HEK293 (cell line): Measurements from ENCODE around the gene ZNF597.
A peak's percentile ranks its signal among the peaks of the same experiment; 100 is the strongest.

Source experiments
- AEBP2 ChIP-seq: fragments of 450-650 bp; formaldehyde crosslinking; IDR thresholded peaks from 2 replicates; pipeline ENCODE4 v1.5.1; 2016; ENCODE audit warnings: missing biosample characterization, missing genetic modification characterization, borderline replicate concordance
- FEZF1 ChIP-seq: fragments of 450-650 bp; formaldehyde crosslinking; IDR thresholded peaks from 2 replicates; pipeline ENCODE4 v1.5.1; 2016; ENCODE audit warnings: missing biosample characterization, missing genetic modification characterization
- MEIS1 ChIP-seq: sonication (generic); formaldehyde crosslinking; IDR thresholded peaks from 2 replicates; pipeline ENCODE4 v1.8.1; 2022; ENCODE audit warnings: missing genetic modification reagents, mild to moderate bottlenecking, borderline replicate concordance
- OSR2 ChIP-seq: fragments of 450-650 bp; formaldehyde crosslinking; IDR thresholded peaks from 2 replicates; pipeline ENCODE4 v1.5.1; 2016; ENCODE audit warnings: missing biosample characterization, missing genetic modification characterization
- RBAK ChIP-seq: fragments of 450-650 bp; formaldehyde crosslinking; IDR thresholded peaks from 2 replicates; pipeline ENCODE4 v1.5.1; 2016; ENCODE audit warnings: missing biosample characterization, missing genetic modification characterization
- REST ChIP-seq: fragments of 450-650 bp; formaldehyde crosslinking; IDR thresholded peaks from 2 replicates; pipeline ENCODE4 v1.5.1; 2016; ENCODE audit warnings: missing biosample characterization, missing genetic modification characterization
- SETDB1 ChIP-seq: IDR thresholded peaks from one replicate; pipeline ENCODE4 v1.6.1; 2017; ENCODE audit warnings: mild to moderate bottlenecking, low read length, moderate library complexity, mixed read lengths; ENCODE audit not compliant: insufficient read length
- ZBTB7A ChIP-seq: fragments of 450-650 bp; formaldehyde crosslinking; IDR thresholded peaks from 2 replicates; pipeline ENCODE4 v1.5.1; 2016; ENCODE audit warnings: low read depth, missing biosample characterization, missing genetic modification characterization
- ZNF174 ChIP-seq: fragments of 450-650 bp; formaldehyde crosslinking; IDR thresholded peaks from 2 replicates; pipeline ENCODE4 v1.5.0; 2017; ENCODE audit warnings: missing biosample characterization, mild to moderate bottlenecking, missing genetic modification characterization
- ZNF184 ChIP-seq: fragments of 450-650 bp; IDR thresholded peaks from 2 replicates; pipeline ENCODE4 v1.5.1; 2018; ENCODE audit warnings: missing biosample characterization, mild to moderate bottlenecking, missing genetic modification characterization
- ZNF211 ChIP-seq: fragments of 450-650 bp; formaldehyde crosslinking; IDR thresholded peaks from 2 replicates; pipeline ENCODE4 v1.5.1; 2016; ENCODE audit warnings: low read depth, missing biosample characterization, missing genetic modification characterization
- ZNF280D ChIP-seq: fragments of 450-650 bp; formaldehyde crosslinking; IDR thresholded peaks from 2 replicates; pipeline ENCODE4 v1.5.1; 2016; ENCODE audit warnings: missing biosample characterization, missing genetic modification characterization
- ZNF48 ChIP-seq: fragments of 450-650 bp; formaldehyde crosslinking; IDR thresholded peaks from 2 replicates; pipeline ENCODE4 v1.5.1; 2016; ENCODE audit warnings: missing biosample characterization, missing genetic modification characterization
- ZNF510 ChIP-seq: fragments of 450-650 bp; formaldehyde crosslinking; IDR thresholded peaks from 2 replicates; pipeline ENCODE4 v1.5.1; 2018; ENCODE audit warnings: mild to moderate bottlenecking, missing genetic modification characterization, missing biosample characterization; ENCODE audit not compliant: insufficient replicate concordance
- ZNF518A ChIP-seq: fragments of 450-650 bp; formaldehyde crosslinking; conservative IDR thresholded peaks from 2 replicates; pipeline ENCODE4 v1.5.1; 2016; ENCODE audit warnings: low read depth, missing biosample characterization, missing genetic modification characterization
- ZNF561 ChIP-seq: fragments of 450-650 bp; IDR thresholded peaks from 2 replicates; pipeline ENCODE4 v1.5.1; 2018; ENCODE audit warnings: missing biosample characterization, missing genetic modification characterization, borderline replicate concordance
- ZNF600 ChIP-seq: fragments of 450-650 bp; formaldehyde crosslinking; IDR thresholded peaks from 2 replicates; pipeline ENCODE4 v1.5.1; 2016; ENCODE audit warnings: missing biosample characterization, missing genetic modification characterization
- ZNF660 ChIP-seq: fragments of 450-650 bp; IDR thresholded peaks from 2 replicates; pipeline ENCODE4 v1.5.1; 2018; ENCODE audit warnings: missing biosample characterization, mild to moderate bottlenecking, missing genetic modification characterization
- ZNF76 ChIP-seq: fragments of 450-650 bp; formaldehyde crosslinking; IDR thresholded peaks from 2 replicates; pipeline ENCODE4; 2016; ENCODE audit warnings: low read depth, missing biosample characterization, missing genetic modification characterization, borderline replicate concordance
- ZNF776 ChIP-seq: fragments of 450-650 bp; formaldehyde crosslinking; IDR thresholded peaks from 2 replicates; pipeline ENCODE4 v1.5.0; 2017; ENCODE audit warnings: missing biosample characterization, missing genetic modification characterization, borderline replicate concordance
- ZNF837 ChIP-seq: fragments of 450-650 bp; formaldehyde crosslinking; IDR thresholded peaks from 2 replicates; pipeline ENCODE4 v1.5.1; 2016; ENCODE audit warnings: missing biosample characterization, missing genetic modification characterization
- TF ChIP-seq, protein P1 (sequence below): fragments of 450-650 bp; formaldehyde crosslinking; IDR thresholded peaks from 2 replicates; pipeline ENCODE4 v1.5.0; 2017; ENCODE audit warnings: missing biosample characterization, missing genetic modification characterization, borderline replicate concordance

The ZNF597 gene

DNA sequence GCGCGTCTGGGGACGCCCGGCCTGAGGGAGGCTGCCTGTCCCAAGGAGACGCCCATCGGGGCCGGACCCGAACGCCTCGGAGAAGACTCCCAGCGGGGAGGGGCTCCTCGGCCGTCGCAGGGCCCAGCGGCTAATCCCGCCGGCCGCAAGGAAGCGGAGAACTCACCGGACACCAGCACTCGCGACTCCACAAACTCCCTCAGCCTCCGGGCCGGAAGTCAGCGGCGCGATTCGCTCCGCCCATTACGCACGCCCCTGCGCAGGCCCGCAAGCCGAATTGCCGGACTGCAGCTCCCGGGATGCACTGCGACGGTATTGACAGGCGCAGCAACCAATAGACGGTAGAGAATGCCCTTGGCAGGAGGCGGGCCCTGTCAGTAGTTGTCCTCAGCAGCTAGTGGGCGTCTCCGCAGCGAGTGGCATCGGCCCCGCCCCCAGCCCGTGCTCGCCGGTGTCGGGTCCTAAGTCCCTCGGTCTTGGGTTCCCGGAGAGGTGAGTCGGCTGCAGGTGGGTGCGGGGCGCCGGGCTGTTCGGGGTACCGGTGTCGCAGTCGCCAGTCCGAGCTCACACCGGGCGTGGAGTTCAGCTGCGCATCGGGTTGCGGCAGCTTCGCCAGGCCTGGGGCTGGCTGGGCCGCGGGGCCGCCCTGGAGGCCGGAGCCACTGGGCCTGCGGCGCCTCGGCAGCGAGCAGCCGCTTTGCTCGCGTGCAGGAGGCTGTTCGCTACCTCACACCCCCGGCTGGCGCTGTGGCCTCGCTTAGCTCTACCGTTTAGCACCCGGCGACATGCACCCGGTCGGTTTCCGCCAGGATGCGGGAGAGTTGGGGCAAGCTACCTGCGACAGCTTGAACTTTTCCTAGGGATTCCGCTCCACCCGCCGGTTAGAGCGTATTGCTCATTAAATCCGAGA, 42.3 kb downstream of the ZNF597 start, which contains the start of the genes ZNF174 and ZSCAN32 (continued):
- 0 out of 2 replicates have a peak, but pooled peaks have one; percentile 28 for TF ChIP-seq REST (tag by site-specific recombination)
- TF ChIP-seq ZNF211 (tag by site-specific recombination), result no peak
- no peak for TF ChIP-seq FEZF1 (tag by site-specific recombination)
- peak; percentile 45; the same call in 1 of the 2 replicates for TF ChIP-seq ZNF184 (tag by site-specific recombination)
- TF ChIP-seq SETDB1, result no peak
- TF ChIP-seq ZNF48 (tag by site-specific recombination), result no peak
- TF ChIP-seq AEBP2 (tag by site-specific recombination), result no peak
- TF ChIP-seq ZNF174 (tag by site-specific recombination), result no peak
- TF ChIP-seq ZNF510 (tag by site-specific recombination), result no peak
- peak; percentile 44; the same call in 1 of the 2 replicates for TF ChIP-seq ZNF600 (tag by site-specific recombination)
- no peak for TF ChIP-seq ZNF837 (tag by site-specific recombination)
- peak; percentile 77; the same call in 1 of the 2 replicates for TF ChIP-seq ZNF561 (tag by site-specific recombination)
- TF ChIP-seq ZNF76 (tag by site-specific recombination), result peak; percentile 97
- TF ChIP-seq ZNF518A (tag by site-specific recombination), result peak; percentile 27; the same call in 1 of the 2 replicates
- TF ChIP-seq ZBTB7A (tag by site-specific recombination), result peak; percentile 88; the same call in 1 of the 2 replicates
- TF ChIP-seq ZNF660, result peak; percentile 84
- no peak for TF ChIP-seq OSR2
- no peak for TF ChIP-seq ZNF776 (tag by site-specific recombination)
- no peak for TF ChIP-seq ZNF280D
- TF ChIP-seq, protein P1, sequence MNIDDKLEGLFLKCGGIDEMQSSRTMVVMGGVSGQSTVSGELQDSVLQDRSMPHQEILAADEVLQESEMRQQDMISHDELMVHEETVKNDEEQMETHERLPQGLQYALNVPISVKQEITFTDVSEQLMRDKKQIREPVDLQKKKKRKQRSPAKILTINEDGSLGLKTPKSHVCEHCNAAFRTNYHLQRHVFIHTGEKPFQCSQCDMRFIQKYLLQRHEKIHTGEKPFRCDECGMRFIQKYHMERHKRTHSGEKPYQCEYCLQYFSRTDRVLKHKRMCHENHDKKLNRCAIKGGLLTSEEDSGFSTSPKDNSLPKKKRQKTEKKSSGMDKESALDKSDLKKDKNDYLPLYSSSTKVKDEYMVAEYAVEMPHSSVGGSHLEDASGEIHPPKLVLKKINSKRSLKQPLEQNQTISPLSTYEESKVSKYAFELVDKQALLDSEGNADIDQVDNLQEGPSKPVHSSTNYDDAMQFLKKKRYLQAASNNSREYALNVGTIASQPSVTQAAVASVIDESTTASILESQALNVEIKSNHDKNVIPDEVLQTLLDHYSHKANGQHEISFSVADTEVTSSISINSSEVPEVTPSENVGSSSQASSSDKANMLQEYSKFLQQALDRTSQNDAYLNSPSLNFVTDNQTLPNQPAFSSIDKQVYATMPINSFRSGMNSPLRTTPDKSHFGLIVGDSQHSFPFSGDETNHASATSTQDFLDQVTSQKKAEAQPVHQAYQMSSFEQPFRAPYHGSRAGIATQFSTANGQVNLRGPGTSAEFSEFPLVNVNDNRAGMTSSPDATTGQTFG (tag by site-specific recombination), result no peak
- no peak for TF ChIP-seq RBAK (tag by site-specific recombination)
- TF ChIP-seq MEIS1 (CRISPR knock-in tag), result no peak
